ENCODE measurements around the gene CDKN1A. TPM values are rescaled to one million over a fixed set of nuclear protein-coding genes. Genes with fewer than 3 reads are reported as not detected.

CDKN1A gene
- total and polyA plus RNA-seq, 10 of the 15 experiments (the other 5 are each of a cell fraction or from before 2014, with no cell fraction given) = 25.2 to 637 (median 216) TPM

DNA sequence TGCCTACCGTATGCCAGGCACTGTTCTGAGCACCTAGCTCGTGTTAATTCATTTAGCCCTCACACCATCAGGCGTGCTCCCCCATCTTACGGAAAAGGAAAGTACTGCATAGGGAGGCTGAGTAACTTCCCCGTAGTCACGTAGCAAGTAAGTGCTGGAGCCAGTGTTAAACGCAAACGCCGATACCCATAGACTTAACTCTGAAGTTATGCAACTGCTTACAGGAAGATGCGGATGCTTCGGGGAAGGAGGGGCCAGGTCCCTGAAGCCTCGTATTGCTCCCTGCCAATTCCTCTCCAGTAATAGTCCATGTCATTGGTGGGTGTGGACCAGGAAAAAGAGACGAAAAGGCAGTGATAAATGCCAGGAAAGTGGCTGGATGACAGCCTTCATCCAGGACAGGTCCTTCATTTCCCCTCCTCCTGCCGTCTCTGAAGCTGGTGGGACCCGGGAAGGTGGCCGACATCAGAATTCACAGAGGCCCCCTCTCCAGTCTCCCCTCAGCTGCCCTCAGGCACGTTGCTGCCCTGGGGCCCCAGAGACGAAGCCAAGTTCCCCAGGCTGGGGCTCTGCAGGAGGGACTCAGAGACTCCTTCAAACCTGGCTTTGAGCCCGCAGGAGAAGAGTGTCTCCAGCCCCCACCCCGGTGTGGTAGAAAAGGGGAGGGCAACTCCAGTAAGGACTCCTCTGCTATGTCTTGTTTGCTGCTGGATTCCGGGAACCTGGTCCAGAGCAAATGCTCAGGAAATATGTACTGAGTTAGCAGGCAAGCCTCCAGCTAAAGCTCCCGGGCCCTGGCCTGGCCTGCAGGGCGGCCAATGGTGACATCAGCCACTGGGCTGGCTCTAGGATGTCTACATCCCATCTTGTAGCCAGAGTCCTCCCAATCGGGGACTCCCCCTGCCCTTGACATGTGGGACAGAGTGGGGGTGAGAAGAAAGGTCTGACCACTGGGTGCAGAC, 56.9 kb downstream of the CDKN1A start:
- no peaks in the 10 kb centered on the region for H3K79me2 ChIP-seq (ENCODE audit: control insufficient read depth, insufficient read depth, low read length)
- H3K4me2 ChIP-seq (ENCODE audit: control insufficient read depth, insufficient read depth) = no peak overlapping the region
- H2AFZ ChIP-seq (ENCODE audit: control insufficient read depth, low read depth, low read length) = peak overlapping the region; percentile 67
- no peaks in the 10 kb centered on the region; the same call in 1 of the 2 replicates for H3K4me1 ChIP-seq (ENCODE audit: control insufficient read depth, insufficient read depth, low read length)
- no peaks in the 10 kb centered on the region for H4K20me1 ChIP-seq (ENCODE audit: control insufficient read depth, insufficient read depth)
- ATAC-seq (peak; percentile 61), DNase-seq (ENCODE audit: low read depth, low spot score) (no peak), FAIRE-seq (peak; percentile 73)
- RAD21 ChIA-PET (ENCODE audit: unreplicated experiment) = interaction anchor here (1.0 kb wide), 3 partner anchors 16 to 110 kb away, joined by 3 to 5 read pairs (median 3); no protein-coding TSS in a partner anchor
- no peaks in the 10 kb centered on the region for H3K36me3 ChIP-seq (ENCODE audit: control insufficient read depth in 2 of 2, insufficient read depth in 2 of 2, low read length in 1 of 2)
- H3K9ac ChIP-seq (ENCODE audit: control insufficient read depth, insufficient read depth, low read length) = no peak overlapping the region
- TF ChIP-seq, protein P1, sequence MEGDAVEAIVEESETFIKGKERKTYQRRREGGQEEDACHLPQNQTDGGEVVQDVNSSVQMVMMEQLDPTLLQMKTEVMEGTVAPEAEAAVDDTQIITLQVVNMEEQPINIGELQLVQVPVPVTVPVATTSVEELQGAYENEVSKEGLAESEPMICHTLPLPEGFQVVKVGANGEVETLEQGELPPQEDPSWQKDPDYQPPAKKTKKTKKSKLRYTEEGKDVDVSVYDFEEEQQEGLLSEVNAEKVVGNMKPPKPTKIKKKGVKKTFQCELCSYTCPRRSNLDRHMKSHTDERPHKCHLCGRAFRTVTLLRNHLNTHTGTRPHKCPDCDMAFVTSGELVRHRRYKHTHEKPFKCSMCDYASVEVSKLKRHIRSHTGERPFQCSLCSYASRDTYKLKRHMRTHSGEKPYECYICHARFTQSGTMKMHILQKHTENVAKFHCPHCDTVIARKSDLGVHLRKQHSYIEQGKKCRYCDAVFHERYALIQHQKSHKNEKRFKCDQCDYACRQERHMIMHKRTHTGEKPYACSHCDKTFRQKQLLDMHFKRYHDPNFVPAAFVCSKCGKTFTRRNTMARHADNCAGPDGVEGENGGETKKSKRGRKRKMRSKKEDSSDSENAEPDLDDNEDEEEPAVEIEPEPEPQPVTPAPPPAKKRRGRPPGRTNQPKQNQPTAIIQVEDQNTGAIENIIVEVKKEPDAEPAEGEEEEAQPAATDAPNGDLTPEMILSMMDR (IDR thresholded peaks at IDR 0.05 in 2 of 3, conservative IDR thresholded peaks at IDR 0.05 in 1 of 3; ENCODE audit: control insufficient read depth in 2 of 3, extremely low read depth in 1 of 3, insufficient read depth in 1 of 3, low read depth in 3 of 3, low read length in 3 of 3) = peak in 1 of 3 experiments; percentile 32; a peak in 1 of 6 replicates
- TF ChIP-seq ASH2L (IDR thresholded peaks at IDR 0.05; ENCODE audit: borderline replicate concordance, low read depth) (no peak), RAD21 (IDR thresholded peaks at IDR 0.05; ENCODE audit: insufficient read depth, low read depth, low read length) (peak; percentile 39; the same call in 1 of the 2 replicates), SMARCA5 (IDR thresholded peaks at IDR 0.05) (0 out of 2 replicates have a peak, but pooled peaks have one; percentile 30)
- CTCF ChIA-PET = interaction anchor here (0.6 to 1.1 kb wide), 3 partner anchors 11 to 120 kb away, joined by 3 to 5 read pairs (median 3); no protein-coding TSS in a partner anchor
- WGBS (ENCODE audit: insufficient coverage, insufficient replicate concordance, low lambda C conversion rate, missing lambda C conversion rate) = 41% methylated on average over 24 of the region's 24 CpGs
- in situ Hi-C loops (cut with MboI) = no loop called here
- no peak overlapping the region for H3K27ac ChIP-seq (ENCODE audit: control insufficient read depth, insufficient read depth)
- no peak overlapping the region for H3K4me3 ChIP-seq
- intact Hi-C loops (cut with micrococcal nuclease; ENCODE audit: unreplicated experiment) = no loop called here
- POLR2A ChIA-PET = interaction anchor here (0.6 to 0.9 kb wide), 2 partner anchors 9 to 172 kb away, joined by 3 to 5 read pairs; no protein-coding TSS in a partner anchor
- H3K27me3 ChIP-seq (replicated peaks in 1 of 2; ENCODE audit: control insufficient read depth in 2 of 2, insufficient read depth in 2 of 2, low read length in 1 of 2) = no peaks in the 10 kb centered on the region
- no peaks in the 10 kb centered on the region for H3K9me3 ChIP-seq (replicated peaks; ENCODE audit: control insufficient read depth, insufficient read depth, low read length)
- BruUV-seq (replicated peaks) = no TSS peak
- SMC1A ChIA-PET (ENCODE audit: uncharacterized antibody, unreplicated experiment) = interaction anchor here (1.0 to 3.6 kb wide), 4 partner anchors 11 to 119 kb away, joined by 3 to 14 read pairs (median 4); no protein-coding TSS in a partner anchor

Small RNA genes within 50 kb of the gene (small RNA-seq; reads per million reads assigned to genes)
- gene RF00019 = not detected
- 0.16 reads per million for gene RNU1-88P

Other genes with a start within 250 kb of the CDKN1A start
Only the 7 nearest of the 8 such genes appear.
- 66.0 and 83.5 TPM in 2 replicates for gene KCTD20, start 235.7 kb upstream of the CDKN1A start, total RNA-seq (2014; rRNA removed)
- gene KCTD20, start 235.7 kb upstream of the CDKN1A start, total RNA-seq (2014; rRNA removed; fragmentation: Illumina TruSeq; extraction: Trizol) = 73.5 and 77.0 TPM in 2 replicates
- 51.6 and 52.7 TPM in 2 replicates for gene KCTD20, start 235.7 kb upstream of the CDKN1A start, total RNA-seq (2021)
- gene KCTD20, start 235.7 kb upstream of the CDKN1A start, polyA plus RNA-seq (2011; rRNA removed) = 68.6 and 82.3 TPM in 2 replicates
- gene KCTD20, start 235.7 kb upstream of the CDKN1A start, polyA plus RNA-seq (2014; fragmentation: Illumina TruSeq; extraction: Trizol) = 61.7 and 70.5 TPM in 2 replicates
- gene KCTD20, start 235.7 kb upstream of the CDKN1A start, polyA plus RNA-seq (2014; fragmentation: Nextera tagmentation; extraction: Ambion mirVana) = 10 to 100 TPM; 18.1 to 20.1 TPM
- gene KCTD20, start 235.7 kb upstream of the CDKN1A start, polyA plus RNA-seq (2014; rRNA removed) = 40.4 and 48.2 TPM in 2 replicates
- gene KCTD20, start 235.7 kb upstream of the CDKN1A start, polyA plus RNA-seq (2016; fragmentation: Nextera tagmentation; extraction: Ambion mirVana) = 10 to 100 TPM; 44.3 to 49.5 TPM
- gene STK38, start 131.2 kb upstream of the CDKN1A start, total RNA-seq (2014; rRNA removed) = 9.4 and 10.5 TPM in 2 replicates
- gene STK38, start 131.2 kb upstream of the CDKN1A start, total RNA-seq (2014; rRNA removed; fragmentation: Illumina TruSeq; extraction: Trizol) = 13.6 and 13.7 TPM in 2 replicates
- gene STK38, start 131.2 kb upstream of the CDKN1A start, total RNA-seq (2021) = 13.1 and 15.4 TPM in 2 replicates
- 13.5 and 17.0 TPM in 2 replicates for gene STK38, start 131.2 kb upstream of the CDKN1A start, polyA plus RNA-seq (2011; rRNA removed)
- 18.7 and 22.1 TPM in 2 replicates for gene STK38, start 131.2 kb upstream of the CDKN1A start, polyA plus RNA-seq (2014; fragmentation: Illumina TruSeq; extraction: Trizol)
- gene STK38, start 131.2 kb upstream of the CDKN1A start, polyA plus RNA-seq (2014; fragmentation: Nextera tagmentation; extraction: Ambion mirVana) = 1 to 10 TPM; 4.1 to 6.6 TPM
- gene STK38, start 131.2 kb upstream of the CDKN1A start, polyA plus RNA-seq (2014; rRNA removed) = 11.2 and 11.8 TPM in 2 replicates
- gene STK38, start 131.2 kb upstream of the CDKN1A start, polyA plus RNA-seq (2016; fragmentation: Nextera tagmentation; extraction: Ambion mirVana) = 10 to 100 TPM; 17.1 to 17.5 TPM
- 195 and 229 TPM in 2 replicates for gene SRSF3, start 84.4 kb upstream of the CDKN1A start, total RNA-seq (2014; rRNA removed)
- 240 and 256 TPM in 2 replicates for gene SRSF3, start 84.4 kb upstream of the CDKN1A start, total RNA-seq (2014; rRNA removed; fragmentation: Illumina TruSeq; extraction: Trizol)
- 456 and 467 TPM in 2 replicates for gene SRSF3, start 84.4 kb upstream of the CDKN1A start, total RNA-seq (2021)
- gene SRSF3, start 84.4 kb upstream of the CDKN1A start, polyA plus RNA-seq (2011; rRNA removed) = 499 and 606 TPM in 2 replicates
- gene SRSF3, start 84.4 kb upstream of the CDKN1A start, polyA plus RNA-seq (2014; fragmentation: Illumina TruSeq; extraction: Trizol) = 314 and 338 TPM in 2 replicates
- gene SRSF3, start 84.4 kb upstream of the CDKN1A start, polyA plus RNA-seq (2014; fragmentation: Nextera tagmentation; extraction: Ambion mirVana) = 1,000 to 10,000 TPM in 1 of 2 experiments, 100 to 1,000 TPM in 1; 971 to 1,377 TPM
- gene SRSF3, start 84.4 kb upstream of the CDKN1A start, polyA plus RNA-seq (2014; rRNA removed) = 482 and 486 TPM in 2 replicates
- gene SRSF3, start 84.4 kb upstream of the CDKN1A start, polyA plus RNA-seq (2016; fragmentation: Nextera tagmentation; extraction: Ambion mirVana) = 100 to 1,000 TPM; 569 to 577 TPM
- 0.06 TPM in 1 of 2 replicates, not detected in the other for gene RAB44, start 19.1 kb downstream of the CDKN1A start, total RNA-seq (2014; rRNA removed)
- gene RAB44, start 19.1 kb downstream of the CDKN1A start, total RNA-seq (2014; rRNA removed; fragmentation: Illumina TruSeq; extraction: Trizol) = not detected in 2 replicates
- 0.05 TPM in 1 of 2 replicates, not detected in the other for gene RAB44, start 19.1 kb downstream of the CDKN1A start, total RNA-seq (2021)
- 0.05 TPM in 1 of 2 replicates, not detected in the other for gene RAB44, start 19.1 kb downstream of the CDKN1A start, polyA plus RNA-seq (2011; rRNA removed)
- gene RAB44, start 19.1 kb downstream of the CDKN1A start, polyA plus RNA-seq (2014; fragmentation: Illumina TruSeq; extraction: Trizol) = 0.01 TPM in 1 of 2 replicates, not detected in the other
- gene RAB44, start 19.1 kb downstream of the CDKN1A start, polyA plus RNA-seq (2014; fragmentation: Nextera tagmentation; extraction: Ambion mirVana) = under 1 TPM in 1 of 2 experiments, not detected in 1; 0.02 TPM
- 0.01 and 0.05 TPM in 2 replicates for gene RAB44, start 19.1 kb downstream of the CDKN1A start, polyA plus RNA-seq (2014; rRNA removed)
- gene RAB44, start 19.1 kb downstream of the CDKN1A start, polyA plus RNA-seq (2016; fragmentation: Nextera tagmentation; extraction: Ambion mirVana) = under 1 TPM; 0.05 to 0.08 TPM
- 22.3 and 30.3 TPM in 2 replicates for gene CPNE5, start 160.7 kb downstream of the CDKN1A start, total RNA-seq (2014; rRNA removed)
- gene CPNE5, start 160.7 kb downstream of the CDKN1A start, total RNA-seq (2014; rRNA removed; fragmentation: Illumina TruSeq; extraction: Trizol) = 19.2 and 21.9 TPM in 2 replicates
- 38.4 and 39.1 TPM in 2 replicates for gene CPNE5, start 160.7 kb downstream of the CDKN1A start, total RNA-seq (2021)
- gene CPNE5, start 160.7 kb downstream of the CDKN1A start, polyA plus RNA-seq (2011; rRNA removed) = 6.0 and 14.4 TPM in 2 replicates
- 25.3 and 34.2 TPM in 2 replicates for gene CPNE5, start 160.7 kb downstream of the CDKN1A start, polyA plus RNA-seq (2014; fragmentation: Illumina TruSeq; extraction: Trizol)
- 1 to 10 TPM; 2.4 to 3.1 TPM for gene CPNE5, start 160.7 kb downstream of the CDKN1A start, polyA plus RNA-seq (2014; fragmentation: Nextera tagmentation; extraction: Ambion mirVana)
- gene CPNE5, start 160.7 kb downstream of the CDKN1A start, polyA plus RNA-seq (2014; rRNA removed) = 32.3 and 39.9 TPM in 2 replicates
- 10 to 100 TPM; 10.3 to 11.7 TPM for gene CPNE5, start 160.7 kb downstream of the CDKN1A start, polyA plus RNA-seq (2016; fragmentation: Nextera tagmentation; extraction: Ambion mirVana)
- 50.2 and 54.0 TPM in 2 replicates for gene PPIL1, start 196.1 kb downstream of the CDKN1A start, total RNA-seq (2014; rRNA removed)
- 62.7 and 66.7 TPM in 2 replicates for gene PPIL1, start 196.1 kb downstream of the CDKN1A start, total RNA-seq (2014; rRNA removed; fragmentation: Illumina TruSeq; extraction: Trizol)
- 39.5 and 40.8 TPM in 2 replicates for gene PPIL1, start 196.1 kb downstream of the CDKN1A start, total RNA-seq (2021)
- 54.8 and 56.8 TPM in 2 replicates for gene PPIL1, start 196.1 kb downstream of the CDKN1A start, polyA plus RNA-seq (2011; rRNA removed)
- 75.5 and 98.4 TPM in 2 replicates for gene PPIL1, start 196.1 kb downstream of the CDKN1A start, polyA plus RNA-seq (2014; fragmentation: Illumina TruSeq; extraction: Trizol)
- 10 to 100 TPM; 74.4 to 95.8 TPM for gene PPIL1, start 196.1 kb downstream of the CDKN1A start, polyA plus RNA-seq (2014; fragmentation: Nextera tagmentation; extraction: Ambion mirVana)
- 42.6 and 42.8 TPM in 2 replicates for gene PPIL1, start 196.1 kb downstream of the CDKN1A start, polyA plus RNA-seq (2014; rRNA removed)
- 10 to 100 TPM; 81.8 to 86.7 TPM for gene PPIL1, start 196.1 kb downstream of the CDKN1A start, polyA plus RNA-seq (2016; fragmentation: Nextera tagmentation; extraction: Ambion mirVana)
- 30.2 and 33.8 TPM in 2 replicates for gene C6orf89, start 207.2 kb downstream of the CDKN1A start, total RNA-seq (2014; rRNA removed)
- 27.1 and 28.4 TPM in 2 replicates for gene C6orf89, start 207.2 kb downstream of the CDKN1A start, total RNA-seq (2014; rRNA removed; fragmentation: Illumina TruSeq; extraction: Trizol)
- gene C6orf89, start 207.2 kb downstream of the CDKN1A start, total RNA-seq (2021) = 36.0 and 37.5 TPM in 2 replicates
- 16.8 and 22.1 TPM in 2 replicates for gene C6orf89, start 207.2 kb downstream of the CDKN1A start, polyA plus RNA-seq (2011; rRNA removed)
- 42.7 and 45.8 TPM in 2 replicates for gene C6orf89, start 207.2 kb downstream of the CDKN1A start, polyA plus RNA-seq (2014; fragmentation: Illumina TruSeq; extraction: Trizol)
- 10 to 100 TPM; 10.8 to 11.4 TPM for gene C6orf89, start 207.2 kb downstream of the CDKN1A start, polyA plus RNA-seq (2014; fragmentation: Nextera tagmentation; extraction: Ambion mirVana)
- 23.6 and 24.9 TPM in 2 replicates for gene C6orf89, start 207.2 kb downstream of the CDKN1A start, polyA plus RNA-seq (2014; rRNA removed)
- 10 to 100 TPM; 30.2 to 33.3 TPM for gene C6orf89, start 207.2 kb downstream of the CDKN1A start, polyA plus RNA-seq (2016; fragmentation: Nextera tagmentation; extraction: Ambion mirVana)